ENCODE measurements around the gene PROM2.

DNA sequence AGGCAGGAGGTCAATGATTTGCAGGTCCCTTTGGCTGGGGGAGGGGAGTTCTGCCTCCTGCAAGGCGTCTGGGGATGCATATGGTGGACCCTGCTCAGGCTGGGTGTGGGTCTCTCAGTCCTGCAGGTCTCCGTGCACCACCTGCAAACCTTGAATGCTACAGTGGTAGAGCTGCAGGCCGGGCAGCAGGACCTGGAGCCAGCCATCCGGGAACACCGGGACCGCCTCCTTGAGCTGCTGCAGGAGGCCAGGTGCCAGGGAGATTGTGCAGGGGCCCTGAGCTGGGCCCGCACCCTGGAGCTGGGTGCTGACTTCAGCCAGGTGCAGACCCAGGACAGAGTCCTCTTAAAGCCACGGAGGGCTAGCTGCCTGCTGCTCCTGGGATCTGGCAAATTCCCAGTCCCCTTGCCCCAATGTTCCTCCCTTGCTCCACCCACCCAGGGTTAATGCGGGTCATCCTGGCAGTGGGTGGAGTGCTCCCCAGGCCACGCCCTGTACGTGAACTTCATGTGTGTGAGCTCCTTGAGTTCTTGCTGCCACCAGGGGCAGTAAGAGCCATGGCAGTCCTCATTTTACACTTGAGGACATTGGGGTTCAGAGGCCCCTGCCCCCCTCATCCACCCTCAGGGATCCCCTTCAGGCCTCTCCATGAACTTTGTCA is 3.1 kb downstream of the PROM2 start:
- TF ChIP-seq ZNF274 (IDR thresholded peaks at IDR 0.05; ENCODE audit: low read depth, low read length) = no peak
- TF ChIP-seq YY1 (IDR thresholded peaks at IDR 0.05; ENCODE audit: insufficient read depth, insufficient read length) = no peak
- no peak for TF ChIP-seq SUZ12 (IDR thresholded peaks at IDR 0.05; ENCODE audit: extremely low read depth, insufficient read depth, insufficient read length)

Measured in NT2/D1 (cell line).